ENCODE measurements around the gene CMBL. TPM values are rescaled to one million over a fixed set of nuclear protein-coding genes. Genes with fewer than 3 reads are reported as not detected.

CMBL gene
- total RNA-seq, 1 donor, result 14.3 TPM

GRCh38 chr5:10334831-10335230, 27.1 kb upstream of the CMBL start:
- no peak for DNase-seq (ENCODE audit: low read depth in 2 of 3, low spot score in 2 of 3)

- no peak for DNase-seq (ENCODE audit: low read depth in 2 of 3, low spot score in 2 of 3)
These were observed 25.7 kb upstream of the CMBL start for GRCh38 chr5:10333154-10334006.

DNA sequence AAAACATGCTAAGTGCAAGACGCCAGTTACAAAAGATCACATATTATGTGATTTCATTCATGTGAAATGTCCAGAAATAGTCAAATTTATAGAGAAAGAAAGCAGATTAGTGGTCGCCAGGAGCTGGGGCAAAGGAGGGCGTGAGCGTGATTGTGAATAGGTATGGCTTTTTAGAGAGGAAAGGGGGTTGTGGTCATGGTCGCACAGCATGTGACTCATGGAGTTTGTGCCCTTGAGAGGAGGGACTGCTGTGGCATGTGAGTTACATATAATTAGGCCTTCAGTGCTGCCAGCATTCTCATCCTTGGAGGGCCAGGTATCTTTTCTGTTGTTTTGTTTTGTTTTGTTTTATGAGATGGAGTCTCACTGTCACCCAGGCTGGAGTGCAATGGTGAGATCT, 24.6 kb upstream of the CMBL start:
- DNase-seq (ENCODE audit: low read depth in 2 of 3, low spot score in 2 of 3), result no peak

DNA sequence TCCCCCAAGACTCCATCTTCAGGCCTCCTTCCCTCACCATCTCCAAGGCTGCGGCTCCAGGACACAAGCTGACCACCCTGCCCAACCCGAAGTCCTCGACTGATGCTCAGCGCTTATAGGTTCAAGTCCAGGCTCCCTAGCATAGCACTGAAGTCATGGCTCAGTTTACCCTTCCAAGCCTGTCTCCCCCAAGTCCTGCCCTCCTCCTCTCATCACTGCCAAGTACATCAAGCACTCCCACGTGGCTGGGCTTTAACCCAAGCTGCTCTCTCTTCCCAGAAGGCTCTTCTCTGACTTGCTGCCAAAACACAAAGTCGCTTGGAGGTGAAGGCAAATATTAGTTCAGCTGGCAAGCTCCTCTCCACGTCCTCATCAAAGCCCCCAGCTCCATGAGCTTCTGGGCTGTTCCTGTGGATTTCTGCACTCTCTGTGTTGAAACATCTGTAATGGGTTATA, 23.7 kb upstream of the CMBL start:
- DNase-seq (ENCODE audit: low read depth in 2 of 3, low spot score in 2 of 3), result no peak

GRCh38 chr5:10330511-10331230, 23.0 kb upstream of the CMBL start:
- DNase-seq (ENCODE audit: low read depth in 2 of 3, low spot score in 2 of 3), result no peak

- no peak for DNase-seq (ENCODE audit: low read depth in 2 of 3, low spot score in 2 of 3)
These were observed 22.2 kb upstream of the CMBL start for GRCh38 chr5:10329820-10330481.

GRCh38 chr5:10329446-10329819, 21.7 kb upstream of the CMBL start:
- no peak for DNase-seq (ENCODE audit: low read depth in 2 of 3, low spot score in 2 of 3)

GRCh38 chr5:10328323-10328722, 20.6 kb upstream of the CMBL start:
- DNase-seq (ENCODE audit: low read depth in 2 of 3, low spot score in 2 of 3), result no peak

DNA sequence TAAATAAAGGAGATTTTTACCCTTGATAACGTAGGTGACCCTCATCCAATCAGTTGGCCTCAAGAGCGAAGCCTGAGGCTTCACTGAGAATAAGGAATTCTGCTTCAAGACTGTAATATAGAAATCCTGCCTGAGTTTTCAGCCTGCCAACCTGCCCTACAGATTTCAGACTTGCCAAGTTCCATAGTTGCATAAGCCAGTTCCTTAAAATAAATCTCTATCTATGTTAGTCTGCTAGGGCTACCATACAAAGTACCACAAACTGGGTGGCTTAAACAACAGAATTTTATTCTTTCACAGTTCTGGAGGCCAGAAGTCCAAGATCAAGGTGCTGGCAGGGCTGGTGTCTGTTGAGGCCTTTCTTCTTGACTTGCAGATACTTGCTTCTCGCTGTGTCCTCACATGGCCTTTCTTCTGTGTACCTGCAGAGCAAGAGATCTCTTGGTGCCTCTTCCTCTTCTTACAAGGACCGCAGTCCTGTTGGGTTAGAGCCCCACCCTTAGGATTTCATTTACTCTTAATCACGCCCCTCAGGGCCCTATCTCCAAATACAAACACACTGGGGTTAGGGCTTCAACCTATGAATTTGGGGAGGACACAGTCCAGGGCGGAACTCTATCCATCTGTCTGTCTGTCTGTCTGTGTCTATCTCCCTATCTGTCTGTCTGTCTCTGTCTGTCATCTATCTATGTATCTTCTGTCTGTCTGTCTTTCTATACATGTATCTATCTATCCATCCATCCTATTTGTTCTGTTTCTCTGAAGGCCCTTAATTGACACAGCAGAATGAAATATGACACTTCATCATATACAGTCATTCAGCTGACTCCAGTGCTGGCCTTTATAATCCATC, 17.0 kb upstream of the CMBL start:
- no peak for DNase-seq (ENCODE audit: low read depth in 2 of 3, low spot score in 2 of 3)

- DNase-seq (ENCODE audit: low read depth in 2 of 3, low spot score in 2 of 3), result peak in 1 of 3 donors; percentile 60
These were observed 16.1 kb upstream of the CMBL start for GRCh38 chr5:10323588-10324488.

DNA sequence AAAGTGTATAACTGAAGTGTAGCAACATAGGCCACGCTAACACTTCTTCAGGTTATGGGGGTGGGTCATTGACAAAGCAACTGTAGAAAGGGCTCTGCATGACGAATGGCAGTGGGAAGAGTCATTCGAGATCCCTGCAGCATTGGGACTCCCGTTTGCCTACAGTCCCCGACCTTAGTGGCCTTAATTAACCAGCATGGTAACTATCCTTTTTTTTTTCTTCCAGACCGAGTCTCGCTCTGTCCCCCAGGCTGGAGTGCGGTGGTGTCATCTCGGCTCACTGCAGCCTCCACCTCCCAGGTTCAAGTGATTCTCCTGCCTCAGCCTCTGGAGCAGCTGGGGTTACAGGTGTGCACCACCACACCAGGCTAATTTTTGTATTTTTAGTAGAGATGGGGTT, 14.2 kb upstream of the CMBL start:
- DNase-seq (ENCODE audit: low read depth in 2 of 3, low spot score in 2 of 3), result no peak

GRCh38 chr5:10320793-10321192, 13.1 kb upstream of the CMBL start:
- DNase-seq (ENCODE audit: low read depth in 2 of 3, low spot score in 2 of 3), result no peak

DNA sequence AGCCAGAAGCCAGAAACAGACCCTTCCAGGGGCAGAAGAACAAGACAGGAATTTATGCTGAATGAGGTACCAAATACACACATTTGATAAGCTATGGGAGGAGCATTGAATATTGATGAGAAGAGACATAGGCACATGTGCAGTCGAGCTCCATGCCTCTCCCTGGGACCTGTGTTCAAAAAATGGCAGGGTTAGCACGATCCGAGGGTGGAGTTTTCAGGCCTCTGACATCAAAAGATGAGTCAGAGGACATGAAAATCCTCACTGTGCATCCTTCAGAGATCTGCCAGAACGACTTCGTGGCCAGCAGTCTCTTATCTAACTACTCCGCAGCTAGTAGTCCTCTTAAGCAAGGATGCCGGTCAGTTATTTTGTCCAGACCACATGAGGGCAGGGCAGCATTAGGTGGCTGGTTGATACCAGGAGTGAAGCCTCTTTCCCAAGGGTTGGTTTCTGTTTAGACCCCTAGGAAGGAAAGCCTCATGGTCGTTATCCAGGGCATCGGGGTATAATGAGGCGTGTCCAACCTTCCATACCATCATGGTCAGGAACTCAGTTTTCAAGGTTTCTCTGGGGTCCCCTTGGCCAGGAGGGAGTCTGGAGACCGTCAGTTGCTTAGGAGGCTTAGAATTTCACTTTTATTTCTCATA, 11.6 kb upstream of the CMBL start:
- no peak for DNase-seq (ENCODE audit: low read depth in 2 of 3, low spot score in 2 of 3)

DNA sequence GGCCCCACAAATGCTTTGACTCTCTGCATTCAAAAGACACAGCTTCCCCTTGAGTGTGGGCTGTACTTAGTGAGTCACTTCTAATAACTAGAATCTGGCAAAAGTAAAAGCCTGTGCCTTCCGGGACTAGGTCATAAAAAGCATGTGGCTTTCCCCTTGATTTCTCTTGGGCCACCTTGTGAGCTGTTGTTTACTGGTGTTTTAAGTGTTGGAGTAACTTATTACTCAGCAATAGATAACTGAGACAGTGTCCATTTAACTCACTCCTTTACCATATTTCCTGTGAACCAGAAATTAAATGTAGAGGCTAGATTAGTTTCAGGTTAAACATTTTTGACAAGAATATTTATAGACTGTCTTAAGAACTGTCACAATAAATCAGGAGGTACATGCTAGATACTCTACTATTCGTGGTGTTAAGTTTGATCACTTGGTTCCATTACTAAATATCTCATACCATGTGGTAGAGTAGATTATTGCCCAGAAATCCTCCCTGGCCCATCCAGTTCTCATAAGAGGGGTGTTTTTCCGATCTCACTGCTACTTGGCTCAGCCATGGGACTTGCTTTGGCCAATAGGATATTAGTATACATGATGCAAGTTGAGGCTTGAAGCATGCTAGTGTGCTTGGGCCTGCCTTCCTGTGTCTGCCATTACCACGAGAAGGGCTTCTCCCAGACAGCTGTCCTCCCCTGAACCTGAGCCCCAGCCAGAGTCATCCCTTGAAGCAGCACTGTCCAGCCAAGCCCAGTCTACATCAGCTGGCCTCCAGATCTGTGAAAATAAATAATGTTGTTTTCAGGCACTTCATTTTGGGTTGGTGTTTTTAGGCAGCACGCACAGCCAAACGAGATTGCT, 10.4 kb upstream of the CMBL start:
- DNase-seq (ENCODE audit: low read depth in 2 of 3, low spot score in 2 of 3), result no peak

- DNase-seq (ENCODE audit: low read depth in 2 of 3, low spot score in 2 of 3), result no peak
These were observed 8.3 kb upstream of the CMBL start for GRCh38 chr5:10315824-10316509.

- no peak for DNase-seq (ENCODE audit: low read depth in 2 of 3, low spot score in 2 of 3)
These were observed 7.5 kb upstream of the CMBL start for GRCh38 chr5:10315201-10315600.

DNA sequence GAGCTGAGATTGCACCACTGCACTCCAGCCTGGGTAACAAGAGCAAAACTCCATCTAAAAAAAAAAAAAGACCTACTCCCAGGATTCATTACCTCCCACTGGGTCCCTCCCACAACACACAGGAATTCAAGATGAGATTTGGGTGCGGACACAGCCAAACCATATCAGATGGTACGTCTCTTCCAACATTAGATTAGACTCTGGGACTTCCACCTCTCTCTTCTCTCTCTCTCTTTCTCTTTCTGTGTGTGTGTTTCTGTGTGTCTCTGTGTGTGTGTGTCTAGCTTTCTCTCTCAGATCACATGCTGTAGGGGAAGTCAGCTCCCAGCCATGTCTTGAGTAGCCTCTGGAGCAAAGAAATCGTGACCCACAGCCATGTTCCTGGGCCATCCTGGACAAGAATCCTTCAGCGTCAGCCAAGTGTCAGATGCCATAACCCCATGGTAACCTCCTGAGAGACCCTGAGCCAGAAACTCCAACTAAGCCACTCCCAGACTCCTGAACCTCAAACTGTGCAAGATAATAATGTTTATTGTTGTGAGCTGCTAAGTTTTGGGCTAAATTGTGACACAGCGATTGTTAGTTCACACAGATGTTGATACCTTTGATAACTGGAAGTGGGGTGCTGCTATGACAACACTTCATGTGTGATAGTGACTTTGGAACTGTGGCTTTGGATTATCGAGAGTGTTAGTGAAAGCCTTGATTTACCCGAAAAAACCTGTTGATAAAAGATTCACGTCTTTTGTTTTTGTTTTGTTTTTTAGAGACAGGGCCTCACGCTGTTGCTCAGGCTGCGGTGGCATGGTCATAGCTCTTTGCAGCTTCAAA, 4.1 kb upstream of the CMBL start:
- DNase-seq (ENCODE audit: low read depth in 2 of 3, low spot score in 2 of 3), result no peak
